ENCODE data around the gene ABCB1.
"Not testable (repeated sequence)": the region's sequence is repeated elsewhere in the genome, so short reads cannot be mapped to it uniquely, and the experiment has no call there.

Gene ABCB1

DNA sequence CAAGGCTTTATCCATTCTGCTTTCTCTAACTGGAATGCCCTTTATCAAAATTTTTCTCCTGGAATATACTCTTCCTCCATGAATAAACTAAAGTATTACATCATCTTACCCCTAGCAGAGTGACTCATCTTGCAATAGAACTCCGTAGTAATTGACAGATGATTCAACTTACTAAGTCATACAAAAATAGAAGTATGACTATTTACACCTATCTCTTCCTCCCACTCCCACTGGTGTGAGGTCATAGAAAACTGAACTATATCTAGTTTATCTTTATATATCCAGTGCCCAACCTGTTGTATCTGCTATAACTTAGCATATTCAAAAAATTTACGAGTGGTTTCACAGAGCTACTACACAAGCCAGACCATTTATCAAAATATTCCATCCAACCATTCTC lies 26.1 kb downstream of the ABCB1 start:
- no peak for DNase-seq

DNA sequence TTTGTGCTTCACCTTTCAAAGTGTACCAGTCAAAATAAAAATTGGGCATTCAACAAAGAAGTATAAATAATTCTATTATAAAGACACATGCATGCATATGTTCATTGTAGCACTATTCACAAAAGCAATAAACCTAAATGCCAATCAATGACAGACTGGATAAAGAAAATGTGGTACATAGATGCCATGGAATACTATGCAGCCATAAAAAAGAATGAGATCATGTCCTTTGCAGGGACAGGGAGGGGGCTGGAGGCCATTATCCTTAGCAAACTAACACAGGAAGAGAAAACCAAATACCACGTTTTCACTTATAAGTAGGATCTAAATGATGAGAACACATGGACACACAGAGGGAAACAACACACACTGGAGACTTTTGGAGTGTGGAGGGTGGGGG lies 28.2 kb downstream of the ABCB1 start:
- not testable (repeated sequence) for DNase-seq

DNA sequence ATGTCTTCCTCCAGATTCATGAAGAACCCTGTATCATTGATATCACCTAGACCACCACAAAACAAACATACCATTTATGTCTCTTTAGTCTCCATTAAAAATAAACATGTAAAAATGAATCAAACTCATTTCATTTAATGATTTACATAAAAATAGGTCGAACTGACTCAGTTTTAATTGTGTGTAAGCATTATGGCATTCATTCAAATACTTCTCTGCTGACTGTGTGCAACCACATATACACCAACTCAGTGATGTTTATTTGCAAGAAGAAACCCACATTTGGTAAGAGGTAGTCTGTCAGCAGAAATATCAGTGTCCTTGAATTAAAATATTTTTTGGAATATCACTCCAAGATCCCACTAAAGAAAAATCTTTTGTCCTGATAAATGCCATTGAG lies 30.5 kb downstream of the ABCB1 start:
- DNase-seq = no peak

- no peak for DNase-seq
Observed at GRCh38 chr7:87567052-87567451, 33.6 kb downstream of the ABCB1 start.

DNA sequence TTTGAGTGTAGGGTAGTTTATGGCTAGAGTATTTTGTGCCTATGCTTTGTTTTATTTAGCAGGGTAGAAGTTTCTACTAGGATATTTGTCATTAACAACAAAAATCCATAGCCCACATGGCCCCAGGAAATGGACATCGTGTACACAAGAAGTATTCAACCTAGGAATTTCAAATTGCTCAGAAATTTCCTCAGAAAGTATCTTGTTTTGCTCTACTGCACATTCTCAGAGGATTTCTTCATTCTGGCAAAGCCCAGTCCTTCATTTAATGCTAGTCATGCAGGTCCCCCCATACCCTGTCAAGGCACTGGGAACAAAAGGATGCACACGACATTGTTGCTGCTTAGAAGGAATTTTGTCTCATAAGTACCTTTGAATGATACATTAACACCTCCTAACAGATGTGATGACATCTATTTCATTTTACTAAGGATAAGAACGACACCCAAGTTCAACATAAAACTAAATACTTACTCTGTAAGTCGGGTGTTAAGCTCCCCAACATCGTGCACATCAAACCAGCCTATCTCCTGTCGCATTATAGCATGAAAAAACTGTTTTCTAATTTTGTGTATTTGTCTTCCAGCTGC lies 34.3 kb downstream of the ABCB1 start:
- DNase-seq = no peak

- no peak for DNase-seq
Observed at GRCh38 chr7:87565877-87566276, 34.8 kb downstream of the ABCB1 start.

- DNase-seq = no peak
Observed at GRCh38 chr7:87564296-87564963, 36.3 kb downstream of the ABCB1 start.

- DNase-seq = no peak
Observed at GRCh38 chr7:87561702-87562101, 39.0 kb downstream of the ABCB1 start.

DNA sequence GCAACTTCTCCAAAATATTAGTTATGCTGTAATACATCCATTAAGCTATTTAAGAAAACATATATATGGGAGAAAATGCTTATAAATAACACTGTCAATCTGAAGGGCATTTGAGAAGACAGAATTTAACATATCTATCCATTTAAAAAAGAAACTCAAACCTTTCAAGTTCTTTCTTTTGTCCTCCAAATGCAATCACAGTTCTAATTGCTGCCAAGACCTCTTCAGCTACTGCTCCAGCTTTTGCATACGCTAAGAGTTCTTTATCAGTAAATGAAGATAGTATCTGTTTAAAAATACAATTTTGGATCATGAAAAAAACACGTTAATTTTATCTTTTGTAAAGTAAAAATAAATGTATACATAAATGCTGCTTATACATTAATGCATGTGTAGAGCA lies 39.6 kb downstream of the ABCB1 start:
- DNase-seq = no peak

- DNase-seq = no peak
Observed at GRCh38 chr7:87552351-87552900, 48.3 kb downstream of the ABCB1 start.

DNA sequence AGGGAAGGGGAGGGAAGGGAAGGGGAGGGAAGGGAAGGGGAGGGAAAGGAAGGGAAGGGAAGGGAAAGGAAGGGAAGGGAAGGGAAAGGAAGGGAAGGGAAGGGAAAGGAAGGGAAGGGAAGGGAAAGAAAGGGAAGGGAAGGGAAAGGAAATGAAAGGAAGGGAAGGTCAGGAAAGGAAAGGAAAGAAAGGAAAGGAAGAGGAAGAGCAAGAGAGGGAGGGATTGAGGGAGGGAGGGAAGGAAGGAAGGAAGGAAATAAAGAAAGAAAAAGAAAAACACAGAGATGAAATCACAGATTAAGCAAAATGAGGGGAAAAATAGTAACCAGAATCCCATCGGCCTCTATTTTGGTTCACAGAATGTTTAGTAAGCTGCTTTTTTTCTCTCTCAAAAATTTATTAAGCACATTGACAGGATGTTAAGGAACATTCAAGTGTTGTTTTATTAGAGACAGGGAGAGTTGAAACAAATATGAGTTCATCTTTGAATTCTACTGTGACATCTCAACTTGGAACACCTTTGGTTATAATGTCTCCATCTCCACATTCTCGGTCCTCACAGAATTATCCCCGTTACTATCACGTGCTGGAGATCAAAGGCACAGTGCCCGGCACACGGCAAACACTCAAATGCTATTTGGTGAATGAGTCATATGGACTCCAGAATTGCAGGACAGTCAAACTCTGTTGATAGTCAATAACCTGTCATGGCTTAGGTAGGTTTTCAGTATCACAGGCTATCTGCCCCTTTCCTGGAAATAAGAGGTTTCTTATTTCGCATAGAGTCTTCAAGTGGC lies 52.4 kb downstream of the ABCB1 start:
- no peak for DNase-seq

GRCh38 chr7:87545760-87546159 lies 54.9 kb downstream of the ABCB1 start:
- no peak for DNase-seq

DNA sequence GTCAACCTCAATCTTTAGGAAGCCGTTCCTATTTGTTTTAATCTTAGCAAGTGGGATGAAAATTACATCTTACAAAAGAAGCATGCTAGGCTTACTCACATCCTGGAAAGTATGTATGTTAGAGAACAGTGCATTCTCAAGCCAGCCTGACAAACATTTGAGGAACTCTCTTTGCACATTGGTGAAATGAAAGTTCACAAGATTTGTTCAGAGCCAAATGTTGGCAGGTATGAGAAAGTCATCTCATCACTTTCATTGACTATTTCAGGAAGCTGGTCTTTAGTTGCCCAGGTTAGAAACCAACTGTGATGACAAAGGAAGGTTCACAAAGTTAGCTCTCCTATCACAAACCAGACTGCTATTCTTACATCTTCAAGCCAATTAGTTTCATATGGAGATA lies 57.1 kb downstream of the ABCB1 start:
- DNase-seq = no peak

DNA sequence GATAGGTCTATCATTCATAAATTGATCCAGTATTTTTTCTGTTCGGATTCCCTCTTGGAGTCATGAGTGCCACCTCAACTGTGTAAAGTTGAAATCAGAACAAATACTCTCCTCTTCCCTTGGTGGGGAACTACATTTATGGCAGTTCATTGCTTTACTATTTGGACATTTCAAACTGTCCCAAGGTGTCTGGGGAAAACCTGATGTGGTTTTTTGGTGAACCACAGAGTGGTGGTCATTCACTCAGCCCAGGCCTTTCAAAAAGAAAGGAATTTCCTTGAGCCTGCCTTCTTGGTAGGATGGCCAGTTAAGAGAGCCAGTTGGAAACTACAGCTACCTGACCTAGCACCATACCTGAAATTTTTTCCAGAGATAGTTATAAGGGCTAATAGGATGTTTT lies 59.0 kb downstream of the ABCB1 start:
- no peak for DNase-seq

- DNase-seq = no peak
Observed at GRCh38 chr7:87538052-87538451, 62.6 kb downstream of the ABCB1 start.

DNA sequence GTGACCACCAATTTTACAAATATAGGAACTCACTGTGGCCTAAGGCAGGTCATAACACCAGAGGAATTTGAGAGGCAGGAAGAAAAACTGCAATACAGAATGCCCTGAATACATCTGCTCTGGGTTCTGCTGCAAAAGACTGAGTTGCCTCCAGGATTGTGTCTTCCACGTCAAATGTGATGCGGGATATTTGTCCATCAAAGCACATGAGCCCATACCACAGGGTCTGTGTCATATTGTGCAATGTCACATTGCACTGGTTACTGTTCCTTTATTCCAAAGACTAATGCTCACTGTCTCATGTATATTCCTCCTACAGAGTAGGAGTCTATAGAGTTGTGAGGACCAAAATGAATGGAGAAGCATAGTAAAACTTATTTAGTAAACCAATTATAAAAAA lies 66.6 kb downstream of the ABCB1 start:
- DNase-seq = no peak

DNA sequence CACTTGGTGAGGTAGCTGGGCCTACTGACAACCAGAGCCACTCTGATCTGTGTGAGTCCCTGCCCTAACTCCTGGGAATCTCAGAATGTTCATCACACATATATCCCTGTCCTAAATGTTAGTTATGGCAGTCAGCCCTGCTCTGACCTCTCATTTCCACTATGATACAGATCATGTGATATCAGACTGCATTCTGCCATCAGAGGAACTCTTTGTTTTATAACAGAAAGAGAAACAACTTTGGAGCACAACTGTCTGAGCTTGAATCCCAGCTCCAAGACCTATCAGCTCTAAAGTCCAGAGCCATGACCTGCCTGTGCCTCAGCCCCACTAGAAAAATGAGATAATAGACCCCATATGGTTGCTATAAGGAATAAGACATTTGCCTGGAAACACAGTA lies 70.6 kb downstream of the ABCB1 start:
- no peak for DNase-seq

DNA sequence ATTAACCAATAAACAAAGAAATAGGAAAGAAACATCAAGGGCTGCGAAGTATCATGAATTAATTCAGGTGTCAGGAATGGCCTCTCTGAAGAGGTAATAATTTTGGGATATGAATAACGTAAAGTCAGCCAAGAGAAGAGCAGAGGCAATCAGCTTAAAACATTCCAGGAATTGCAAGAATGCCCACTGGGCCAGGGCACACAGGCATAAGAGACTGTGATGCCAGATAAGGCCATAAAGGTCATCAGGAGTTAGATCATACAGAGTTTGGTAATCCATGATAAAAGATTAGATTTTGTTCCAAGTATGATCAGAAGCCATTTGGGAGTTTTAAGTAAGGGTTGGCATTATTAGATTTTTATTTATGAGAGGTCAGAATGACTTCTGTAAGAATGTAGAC lies 72.0 kb downstream of the ABCB1 start:
- DNase-seq = no peak

DNA sequence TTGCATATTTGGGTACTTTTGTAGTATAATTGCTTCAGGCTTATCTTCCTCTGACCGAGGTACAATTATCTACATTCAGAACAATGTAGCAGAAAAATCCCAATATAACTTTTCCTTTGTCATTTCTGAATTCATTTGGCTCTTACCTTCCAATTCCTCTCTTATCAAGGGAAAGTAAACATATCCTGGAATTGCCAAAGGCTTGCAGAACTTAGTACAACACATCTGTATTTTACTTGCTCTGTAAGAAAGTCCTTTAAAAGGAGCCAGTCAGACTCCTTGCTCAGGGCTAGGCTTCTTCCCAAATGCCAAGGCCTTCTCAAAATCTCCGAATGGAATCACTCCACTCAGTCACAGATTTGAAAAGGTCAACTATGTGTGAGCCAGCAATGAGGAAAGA lies 81.9 kb downstream of the ABCB1 start:
- DNase-seq = no peak

- no peak for DNase-seq
Observed at GRCh38 chr7:87517891-87518290, 82.8 kb downstream of the ABCB1 start.

DNA sequence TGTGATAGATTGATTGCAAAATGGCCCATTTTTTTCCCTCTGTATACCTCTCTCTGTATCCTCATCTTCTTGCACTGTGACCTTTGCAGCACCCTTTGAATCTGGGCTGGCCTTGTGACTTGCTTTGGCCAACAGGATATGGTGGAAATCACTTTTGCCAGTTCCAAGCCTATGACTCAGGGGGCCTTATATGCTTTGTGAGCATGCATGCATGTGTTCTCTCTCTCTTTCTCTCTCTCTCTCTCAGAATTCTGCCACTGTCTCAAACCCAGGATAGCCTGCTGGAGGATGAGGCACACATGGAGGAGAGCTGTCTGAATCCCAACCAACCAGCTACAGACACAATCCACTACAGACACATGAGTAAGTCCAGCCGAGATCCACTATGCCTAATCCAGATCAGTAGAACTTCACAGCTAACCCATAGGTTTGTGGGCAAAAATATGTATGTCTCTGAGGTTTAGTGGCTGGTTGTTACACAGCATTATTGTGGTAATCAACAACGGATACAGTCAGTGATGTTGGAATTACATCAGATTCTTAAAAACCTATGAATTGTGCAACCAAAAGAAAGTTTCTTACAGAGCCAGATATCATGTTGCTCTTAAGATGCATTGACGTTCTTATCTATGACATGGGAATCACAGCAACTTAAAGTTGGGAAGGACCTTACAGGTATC lies 83.4 kb downstream of the ABCB1 start:
- DNase-seq = no peak

GRCh38 chr7:87513735-87514335 lies 86.8 kb downstream of the ABCB1 start:
- DNase-seq = no peak

- DNase-seq = no peak
Observed at GRCh38 chr7:87512906-87513305, 87.8 kb downstream of the ABCB1 start.

All from cortex of kidney (tissue), 1 donor.